LNCaP clone FGC (cell line): ENCODE measurements around the gene PKN1.

ENCODE experiments used
- DNase-seq: peaks from one replicate; pipeline ENCODE4 v3.0.0-alpha.2; 2011; ENCODE audit warnings: low read depth
- H3K4me3 ChIP-seq: 2 replicates; pipeline ENCODE4 v1.5.1; 2011; ENCODE audit warnings: mild to moderate bottlenecking, low read depth, low read length, control low read depth
- TF ChIP-seq, protein P1 (sequence below): IDR thresholded peaks from 2 replicates; pipeline ENCODE4 v1.5.1; 2012; ENCODE audit warnings: mild to moderate bottlenecking; ENCODE audit not compliant: control insufficient read depth, insufficient read depth; ENCODE audit errors: extremely low read depth

Gene PKN1

DNA sequence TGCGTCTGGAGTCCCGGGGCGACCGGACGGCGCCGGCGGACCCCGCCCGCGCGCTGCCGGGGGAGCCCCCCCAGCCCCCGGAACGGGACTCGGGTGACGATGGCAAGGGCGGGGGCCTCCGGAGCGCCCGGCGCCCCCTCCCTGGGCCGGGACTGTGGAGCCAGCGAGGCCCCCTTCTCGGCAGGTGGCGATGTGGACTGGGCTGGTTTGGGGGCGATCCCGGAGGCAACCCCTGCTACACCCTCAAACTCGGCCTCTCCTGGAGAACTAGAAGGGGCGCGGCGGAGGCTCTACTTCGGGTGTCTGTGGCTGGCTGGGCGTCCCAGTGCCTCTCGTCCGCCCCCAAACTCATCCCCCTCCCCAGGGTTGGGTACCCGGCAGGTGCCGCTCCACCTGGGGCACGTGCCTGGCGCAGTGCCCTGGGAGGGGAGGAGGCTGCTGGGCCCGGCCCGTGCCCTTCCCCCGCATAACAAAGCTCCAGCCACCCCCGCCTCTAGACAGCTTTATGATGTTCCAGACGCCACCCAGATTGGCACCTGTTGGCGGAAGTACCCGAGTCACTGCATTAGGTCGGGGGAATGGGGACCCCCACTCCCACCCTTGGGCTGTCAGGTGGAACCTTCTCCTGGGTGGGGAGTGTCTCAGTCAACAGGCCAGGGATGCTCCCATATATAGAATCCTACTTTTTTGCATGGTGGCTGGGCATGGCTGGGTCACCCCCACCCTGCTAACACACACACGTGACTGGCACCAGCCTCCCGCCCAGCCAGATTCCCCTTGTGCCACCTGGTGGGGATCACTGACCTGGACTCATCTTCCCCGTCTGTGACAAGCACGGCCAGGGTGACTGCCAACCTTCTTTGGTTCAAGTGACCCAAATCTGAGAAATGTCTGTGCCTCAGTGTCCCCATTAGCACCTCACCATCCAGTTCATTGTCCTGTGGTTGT is 722 bp downstream of the PKN1 start:
- no peak for DNase-seq
- peak overlapping the region; percentile 57 for H3K4me3 ChIP-seq
- TF ChIP-seq, protein P1, sequence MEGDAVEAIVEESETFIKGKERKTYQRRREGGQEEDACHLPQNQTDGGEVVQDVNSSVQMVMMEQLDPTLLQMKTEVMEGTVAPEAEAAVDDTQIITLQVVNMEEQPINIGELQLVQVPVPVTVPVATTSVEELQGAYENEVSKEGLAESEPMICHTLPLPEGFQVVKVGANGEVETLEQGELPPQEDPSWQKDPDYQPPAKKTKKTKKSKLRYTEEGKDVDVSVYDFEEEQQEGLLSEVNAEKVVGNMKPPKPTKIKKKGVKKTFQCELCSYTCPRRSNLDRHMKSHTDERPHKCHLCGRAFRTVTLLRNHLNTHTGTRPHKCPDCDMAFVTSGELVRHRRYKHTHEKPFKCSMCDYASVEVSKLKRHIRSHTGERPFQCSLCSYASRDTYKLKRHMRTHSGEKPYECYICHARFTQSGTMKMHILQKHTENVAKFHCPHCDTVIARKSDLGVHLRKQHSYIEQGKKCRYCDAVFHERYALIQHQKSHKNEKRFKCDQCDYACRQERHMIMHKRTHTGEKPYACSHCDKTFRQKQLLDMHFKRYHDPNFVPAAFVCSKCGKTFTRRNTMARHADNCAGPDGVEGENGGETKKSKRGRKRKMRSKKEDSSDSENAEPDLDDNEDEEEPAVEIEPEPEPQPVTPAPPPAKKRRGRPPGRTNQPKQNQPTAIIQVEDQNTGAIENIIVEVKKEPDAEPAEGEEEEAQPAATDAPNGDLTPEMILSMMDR = no peak

DNA sequence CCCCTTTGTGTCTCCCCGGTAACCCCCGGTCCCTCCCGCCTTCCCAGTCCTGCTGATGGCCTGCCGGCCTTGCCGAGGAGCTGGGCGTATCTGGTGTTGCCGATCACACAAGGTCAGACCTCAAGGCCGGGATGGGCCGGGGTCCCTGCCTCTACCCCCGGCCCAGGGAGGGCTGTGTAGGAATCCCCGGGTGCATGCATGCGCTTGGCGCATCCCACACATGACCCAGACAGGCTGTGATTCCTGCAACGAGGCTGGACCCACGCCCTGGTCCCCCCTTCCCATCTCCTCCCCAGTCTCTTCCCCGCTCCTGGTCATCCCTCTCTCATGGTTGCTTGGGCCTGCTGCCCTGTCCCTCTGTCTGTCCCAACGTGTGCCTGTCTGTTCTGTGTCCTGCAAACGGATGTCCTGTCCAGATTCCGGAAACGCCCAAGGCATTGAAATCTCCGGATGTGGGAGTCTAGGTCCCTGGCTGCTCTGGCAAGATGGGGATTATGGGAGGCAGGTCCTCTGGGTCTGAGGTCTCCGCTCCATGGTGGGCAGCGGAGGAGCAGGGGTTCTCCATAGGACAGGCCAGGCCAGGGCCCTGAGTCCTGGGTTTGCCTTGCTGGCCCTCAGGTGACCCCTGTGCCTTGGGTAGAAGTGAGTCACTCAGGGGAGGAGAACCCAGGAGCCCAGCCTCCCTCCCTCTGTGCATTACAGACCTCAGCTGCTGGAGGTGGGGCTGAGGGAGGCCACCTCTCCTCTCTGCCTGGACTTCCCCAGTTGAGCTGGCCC is 1.6 kb downstream of the PKN1 start:
- no peak for DNase-seq
- peak overlapping the region; percentile 57 for H3K4me3 ChIP-seq
- TF ChIP-seq, protein P1 = no peak

DNA sequence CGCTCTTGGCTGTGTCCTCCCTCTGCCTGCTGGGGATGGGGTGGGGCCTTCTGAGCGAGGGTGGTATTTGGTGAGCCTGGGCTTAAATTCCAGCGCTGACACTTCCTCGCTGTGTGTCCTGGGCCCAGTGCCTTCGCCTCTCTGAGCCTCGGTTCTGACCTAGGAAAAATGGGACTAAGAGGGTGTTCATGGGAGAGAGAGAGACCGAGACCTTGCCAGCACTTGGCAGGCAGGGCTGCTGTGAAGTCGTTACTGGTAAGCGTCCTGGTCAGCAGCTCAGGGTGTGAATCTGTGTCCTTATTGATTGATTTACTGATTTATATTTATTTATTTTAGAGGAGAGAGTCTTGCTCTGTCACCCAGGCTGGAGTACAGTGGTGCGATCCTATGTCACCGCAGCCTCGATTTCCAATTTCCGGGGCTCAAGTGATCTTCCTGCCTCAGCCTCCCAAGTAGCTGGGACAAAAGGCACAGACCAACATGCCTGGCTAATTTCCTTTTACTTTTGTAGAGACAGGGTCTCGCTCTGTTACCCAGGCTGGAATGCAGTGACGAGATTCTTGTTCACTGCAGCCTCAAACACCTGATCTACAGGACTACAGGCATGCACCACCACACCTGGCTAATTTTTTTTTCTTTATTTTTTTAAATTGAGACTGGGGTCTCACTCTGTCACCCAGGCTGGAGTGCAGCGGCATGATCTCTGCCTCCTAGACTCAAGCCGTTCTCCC is 2.4 kb downstream of the PKN1 start:
- H3K4me3 ChIP-seq = no peak overlapping the region
- no peak for DNase-seq
- TF ChIP-seq, protein P1 = no peak

DNA sequence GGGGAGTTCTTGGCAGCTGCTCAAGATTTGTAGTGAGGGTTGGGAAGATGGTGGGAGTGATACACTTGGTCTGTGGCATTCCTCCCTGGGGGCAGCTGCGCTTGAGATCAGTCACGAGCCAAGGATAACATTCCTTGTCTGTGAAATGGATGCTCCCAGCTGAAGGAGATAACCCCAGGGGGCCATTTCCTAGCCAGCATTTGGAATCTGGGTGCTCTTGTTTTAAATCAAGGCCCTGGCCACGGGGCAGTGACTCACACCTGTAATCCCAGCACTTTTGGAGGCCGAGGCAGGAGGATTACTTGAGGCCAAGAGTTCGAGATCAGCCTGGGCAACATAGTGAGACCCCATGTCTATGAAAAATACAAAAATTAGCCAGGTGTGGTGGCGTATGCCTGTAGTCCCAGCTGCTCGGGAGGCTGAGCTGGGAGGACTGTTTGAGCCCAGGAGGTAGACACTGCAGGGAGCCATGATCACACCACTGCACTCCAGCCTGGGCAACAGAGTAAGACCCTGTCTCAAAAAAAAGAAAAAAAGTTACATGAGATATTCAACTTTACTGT is 4.6 kb downstream of the PKN1 start:
- TF ChIP-seq, protein P1 = no peak
- no peak overlapping the region for H3K4me3 ChIP-seq
- DNase-seq = no peak

DNA sequence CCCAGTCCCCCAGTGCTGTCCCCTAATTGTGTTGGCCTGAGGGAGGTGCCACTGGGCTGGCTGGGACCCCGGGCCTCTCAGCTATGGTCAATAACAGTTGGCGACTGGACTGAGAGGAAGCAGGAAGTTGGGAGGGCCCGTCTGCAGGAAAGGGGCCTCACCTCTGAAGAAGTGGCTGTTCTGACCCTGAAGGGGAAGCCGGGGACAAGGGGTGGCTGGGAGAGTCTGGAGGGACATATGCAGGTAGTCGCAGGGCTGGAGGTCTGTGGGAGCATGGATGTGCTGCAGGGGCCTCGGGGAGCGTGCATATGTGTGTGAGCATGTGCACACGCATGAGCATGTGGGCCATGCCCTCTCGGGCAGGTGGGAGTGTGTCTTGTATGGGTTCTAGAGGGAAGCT is 5.9 kb downstream of the PKN1 start:
- TF ChIP-seq, protein P1 = no peak
- DNase-seq = no peak
- no peak overlapping the region for H3K4me3 ChIP-seq

DNA sequence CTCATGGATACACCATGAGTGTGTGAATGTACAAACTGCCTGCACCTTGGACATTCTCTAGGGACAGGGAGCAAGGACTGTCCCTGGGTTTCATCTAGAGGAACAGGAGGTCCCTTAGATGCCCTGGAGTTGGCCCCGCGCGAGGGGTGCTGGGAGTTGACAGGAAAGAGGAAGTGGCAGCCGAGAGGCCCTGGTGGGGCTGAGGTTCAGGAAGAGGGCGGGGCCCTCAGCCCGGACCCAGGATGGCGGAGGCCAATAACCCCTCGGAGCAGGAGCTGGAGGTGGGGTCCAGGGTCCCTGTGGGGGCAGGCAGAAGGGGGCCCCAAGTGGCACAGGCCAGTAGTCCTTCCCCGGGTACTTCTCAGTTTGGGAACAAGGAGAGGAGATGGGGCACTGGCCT is 6.9 kb downstream of the PKN1 start:
- DNase-seq = no peak
- TF ChIP-seq, protein P1 = no peak
- no peak overlapping the region for H3K4me3 ChIP-seq
